Nephron progenitor cell (in vitro differentiated cells): Measurements from ENCODE around the gene OXT.

Source experiments
- DNase-seq: peaks from one replicate; pipeline ENCODE4 v3.0.0; 2021
- H3K27ac Mint-ChIP-seq: 2 replicates; pipeline ENCODE4 v1.8.0; 2021; ENCODE audit warnings: mild to moderate bottlenecking, moderate library complexity, mixed read lengths
- H3K27me3 Mint-ChIP-seq: 2 replicates; pipeline ENCODE4 v1.8.0; 2021; ENCODE audit warnings: mild to moderate bottlenecking, low read depth, mixed read lengths; ENCODE audit not compliant: poor library complexity
- H3K36me3 Mint-ChIP-seq: 2 replicates; pipeline ENCODE4 v1.8.0; 2021; ENCODE audit warnings: low read depth, mixed read lengths
- H3K4me1 Mint-ChIP-seq: 2 replicates; pipeline ENCODE4 v1.8.0; 2021; ENCODE audit warnings: mixed read lengths
- H3K4me3 Mint-ChIP-seq: 2 replicates; pipeline ENCODE4 v1.8.0; 2021; ENCODE audit warnings: mild to moderate bottlenecking, moderate library complexity, mixed read lengths
- H3K9me3 Mint-ChIP-seq: 2 replicates; pipeline ENCODE4 v1.8.0; 2021; ENCODE audit warnings: mild to moderate bottlenecking, moderate library complexity, mixed read lengths
- CTCF ChIP-seq: fragments of 200-600 bp; sonication (generic); IDR thresholded peaks from 2 replicates; pipeline ENCODE4 v1.5.0; 2021; ENCODE audit warnings: antibody characterized with exemption

Gene OXT

DNA sequence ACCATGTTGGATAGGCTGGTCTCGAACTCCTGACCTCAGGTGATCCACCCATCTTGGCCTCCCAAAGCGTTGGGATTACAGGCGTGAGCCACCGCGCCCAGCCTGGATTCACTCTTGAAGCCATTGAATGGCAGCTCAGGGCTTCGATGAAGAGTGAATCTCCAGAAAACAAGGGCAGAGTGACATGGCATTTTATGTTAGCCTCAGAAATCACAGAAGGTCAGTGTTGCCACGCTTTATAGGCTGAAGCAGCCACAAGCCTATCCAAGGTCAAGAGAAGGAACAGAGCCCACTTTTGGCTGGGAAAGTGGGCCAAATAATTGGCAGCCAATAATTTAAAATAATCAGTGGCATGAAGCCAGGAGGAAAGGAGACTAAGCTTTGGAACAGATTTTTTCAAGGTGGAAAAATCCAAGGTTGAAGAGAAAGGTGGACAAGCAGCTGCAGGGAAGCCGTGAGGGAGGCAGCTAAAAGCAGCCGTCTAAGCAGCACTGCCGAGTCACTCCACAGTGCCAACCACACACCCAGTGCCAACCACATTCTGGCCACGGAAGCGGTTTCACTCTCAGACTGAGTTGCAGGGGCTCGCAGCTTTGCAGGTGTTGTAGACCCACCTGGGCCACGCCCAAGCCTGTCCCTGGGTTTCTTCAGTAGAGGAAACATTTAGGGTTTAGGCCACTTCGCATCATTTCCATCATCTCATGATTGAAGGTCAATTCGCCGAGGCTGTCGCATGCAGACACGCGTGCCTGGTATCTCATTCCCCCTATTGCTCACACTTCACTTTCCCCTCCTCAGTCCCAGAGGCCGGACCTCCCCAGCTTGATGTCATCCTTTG, 30.5 kb downstream of the OXT start:
- Mint-ChIP-seq H3K4me3 (no peak overlapping the region), H3K27ac (peak overlapping the region; percentile 44), H3K27me3 (peaks cover 13% of the 10 kb centered on the region), H3K4me1 (peaks cover 8% of the 10 kb centered on the region), H3K36me3 (no peaks in the 10 kb centered on the region), H3K9me3 (no peaks in the 10 kb centered on the region)
- no peak for DNase-seq
- TF ChIP-seq CTCF: no peak

GRCh38 chr20:3102575-3103368, 31.4 kb downstream of the OXT start:
- no peak for TF ChIP-seq CTCF
- H3K9me3 Mint-ChIP-seq: no peaks in the 10 kb centered on the region
- H3K27ac Mint-ChIP-seq: no peak overlapping the region
- no peaks in the 10 kb centered on the region for H3K36me3 Mint-ChIP-seq
- H3K4me3 Mint-ChIP-seq: no peak overlapping the region
- peaks cover 8% of the 10 kb centered on the region for H3K4me1 Mint-ChIP-seq
- peaks cover 6% of the 10 kb centered on the region for H3K27me3 Mint-ChIP-seq
- no peak for DNase-seq

GRCh38 chr20:3103369-3104032, 32.1 kb downstream of the OXT start:
- TF ChIP-seq CTCF: no peak
- Mint-ChIP-seq H3K4me1 (peaks cover 8% of the 10 kb centered on the region), H3K9me3 (no peaks in the 10 kb centered on the region), H3K27me3 (peaks cover 4% of the 10 kb centered on the region), H3K27ac (no peak overlapping the region), H3K36me3 (no peaks in the 10 kb centered on the region), H3K4me3 (no peak overlapping the region)
- no peak for DNase-seq

- no peak for DNase-seq
- no peak overlapping the region for H3K4me3 Mint-ChIP-seq
- H3K36me3 Mint-ChIP-seq: no peaks in the 10 kb centered on the region
- H3K4me1 Mint-ChIP-seq: peaks cover 8% of the 10 kb centered on the region
- H3K27me3 Mint-ChIP-seq: peaks cover 4% of the 10 kb centered on the region
- no peak for TF ChIP-seq CTCF
- no peak overlapping the region for H3K27ac Mint-ChIP-seq
- no peaks in the 10 kb centered on the region for H3K9me3 Mint-ChIP-seq
Observed at GRCh38 chr20:3105256-3106137, 34.1 kb downstream of the OXT start.

- TF ChIP-seq CTCF: no peak
- Mint-ChIP-seq H3K4me3 (no peak overlapping the region), H3K27ac (no peak overlapping the region), H3K9me3 (no peaks in the 10 kb centered on the region), H3K36me3 (no peaks in the 10 kb centered on the region), H3K27me3 (no peaks in the 10 kb centered on the region), H3K4me1 (peaks cover 8% of the 10 kb centered on the region)
- DNase-seq: no peak
Observed at GRCh38 chr20:3106185-3106584, 34.8 kb downstream of the OXT start.
